HUES48 (cell line): ENCODE data around the gene RPS6KA2.

Experiments
- H3K27ac ChIP-seq: one replicate; pipeline ENCODE4 v1.7.0; 2013; ENCODE audit warnings: low read depth, low read length, inconsistent platforms
- H3K27me3 ChIP-seq: 2 replicates; pipeline ENCODE4 v1.6.1; 2013; ENCODE audit warnings: mild to moderate bottlenecking, low read length; ENCODE audit not compliant: control insufficient read depth, insufficient read depth
- H3K36me3 ChIP-seq: 2 replicates; pipeline ENCODE4 v1.6.1; 2013; ENCODE audit warnings: low read length; ENCODE audit not compliant: control insufficient read depth, insufficient read depth
- H3K4me1 ChIP-seq: 2 replicates; pipeline ENCODE4 v1.6.1; 2013; ENCODE audit warnings: mild to moderate bottlenecking, low read length; ENCODE audit not compliant: control insufficient read depth, insufficient read depth
- H3K4me3 ChIP-seq: 2 replicates; pipeline ENCODE4 v1.5.1; 2013; ENCODE audit warnings: mild to moderate bottlenecking, low read depth, low read length
- H3K9ac ChIP-seq: 2 replicates; pipeline ENCODE4 v1.6.1; 2013; ENCODE audit warnings: mild to moderate bottlenecking, low read depth, low read length, moderate library complexity
- H3K9me3 ChIP-seq: 2 replicates; pipeline ENCODE4 v1.6.1; 2013; ENCODE audit warnings: low read length; ENCODE audit not compliant: control insufficient read depth, insufficient read depth

Gene RPS6KA2

DNA sequence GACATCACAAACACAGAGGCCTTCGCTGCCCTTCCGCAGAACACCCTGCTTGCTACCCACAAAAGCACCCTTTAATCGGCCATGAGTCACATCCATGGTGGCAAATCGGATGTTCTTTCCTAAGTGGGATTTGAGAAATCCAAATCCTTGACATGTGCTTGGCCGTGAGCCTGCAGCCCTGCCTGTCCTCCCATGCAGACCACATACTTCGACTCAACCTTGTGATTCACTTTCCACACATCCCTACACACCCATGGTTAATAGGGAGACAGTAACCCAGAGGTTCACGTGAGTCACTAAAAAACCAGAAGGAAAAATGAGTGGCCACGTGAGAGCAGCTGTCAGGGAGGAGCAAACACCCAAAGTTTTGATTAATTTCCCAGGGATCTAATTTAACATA is 59.9 kb downstream of the RPS6KA2 start:
- no peak overlapping the region for H3K4me3 ChIP-seq
- H3K27me3 ChIP-seq: no peaks in the 10 kb centered on the region
- H3K9ac ChIP-seq: no peak overlapping the region
- H3K9me3 ChIP-seq: no peaks in the 10 kb centered on the region
- H3K27ac ChIP-seq: no peak overlapping the region
- H3K4me1 ChIP-seq: peaks cover 3% of the 10 kb centered on the region; the same call in 1 of the 2 replicates
- H3K36me3 ChIP-seq: no peaks in the 10 kb centered on the region

DNA sequence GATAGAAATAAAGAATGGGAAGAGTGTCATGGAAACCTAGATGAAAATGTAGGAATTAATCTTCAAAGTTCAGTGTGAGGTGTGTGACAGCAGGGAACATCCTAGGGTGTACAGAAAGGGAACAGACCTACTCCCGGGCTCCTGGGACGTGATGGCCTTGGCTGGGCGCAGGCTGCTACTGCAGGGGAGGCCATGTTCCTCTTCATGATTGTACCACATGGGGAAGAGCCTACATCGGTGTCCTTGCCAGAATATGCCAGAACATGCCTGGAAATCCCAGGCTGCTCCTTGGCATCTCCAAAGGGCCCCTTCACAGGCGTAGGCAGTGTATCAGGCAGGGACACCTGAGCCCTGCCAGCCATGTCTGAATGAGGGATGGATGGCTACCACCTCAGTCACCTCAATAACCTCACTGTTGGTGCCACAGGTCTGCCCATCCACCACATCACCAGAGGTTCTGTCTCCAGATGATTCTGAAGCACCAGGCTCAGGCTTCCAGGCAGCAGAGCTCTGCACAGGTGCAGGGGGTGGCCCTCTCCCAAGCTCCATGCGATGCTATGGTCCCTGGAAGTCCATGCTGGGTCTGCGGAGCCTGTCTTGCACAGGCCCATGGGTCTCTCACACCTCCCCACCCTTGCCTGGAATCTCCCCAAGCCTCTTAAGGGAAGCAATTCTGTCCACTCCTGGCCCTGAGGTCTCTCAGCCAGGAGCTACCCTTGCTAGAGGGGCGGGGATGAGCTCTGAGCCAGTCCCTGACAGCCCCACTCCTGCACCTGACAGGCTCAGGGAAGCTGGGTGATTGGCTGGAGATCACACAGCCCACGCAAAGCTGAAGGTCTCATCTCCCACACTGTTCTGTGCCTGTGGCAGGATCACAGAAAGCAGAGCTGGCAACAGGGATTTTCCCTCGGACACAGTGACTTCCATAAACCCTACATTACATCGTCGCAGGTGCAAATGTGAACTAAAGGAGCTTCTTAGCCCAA is 60.7 kb downstream of the RPS6KA2 start:
- no peaks in the 10 kb centered on the region for H3K36me3 ChIP-seq
- H3K27me3 ChIP-seq: no peaks in the 10 kb centered on the region
- H3K4me3 ChIP-seq: no peak overlapping the region
- 0 out of 2 replicates have a peak, but pooled peaks cover 1% of the 10 kb centered on the region for H3K4me1 ChIP-seq
- H3K9me3 ChIP-seq: no peaks in the 10 kb centered on the region
- no peak overlapping the region for H3K9ac ChIP-seq
- no peak overlapping the region for H3K27ac ChIP-seq

DNA sequence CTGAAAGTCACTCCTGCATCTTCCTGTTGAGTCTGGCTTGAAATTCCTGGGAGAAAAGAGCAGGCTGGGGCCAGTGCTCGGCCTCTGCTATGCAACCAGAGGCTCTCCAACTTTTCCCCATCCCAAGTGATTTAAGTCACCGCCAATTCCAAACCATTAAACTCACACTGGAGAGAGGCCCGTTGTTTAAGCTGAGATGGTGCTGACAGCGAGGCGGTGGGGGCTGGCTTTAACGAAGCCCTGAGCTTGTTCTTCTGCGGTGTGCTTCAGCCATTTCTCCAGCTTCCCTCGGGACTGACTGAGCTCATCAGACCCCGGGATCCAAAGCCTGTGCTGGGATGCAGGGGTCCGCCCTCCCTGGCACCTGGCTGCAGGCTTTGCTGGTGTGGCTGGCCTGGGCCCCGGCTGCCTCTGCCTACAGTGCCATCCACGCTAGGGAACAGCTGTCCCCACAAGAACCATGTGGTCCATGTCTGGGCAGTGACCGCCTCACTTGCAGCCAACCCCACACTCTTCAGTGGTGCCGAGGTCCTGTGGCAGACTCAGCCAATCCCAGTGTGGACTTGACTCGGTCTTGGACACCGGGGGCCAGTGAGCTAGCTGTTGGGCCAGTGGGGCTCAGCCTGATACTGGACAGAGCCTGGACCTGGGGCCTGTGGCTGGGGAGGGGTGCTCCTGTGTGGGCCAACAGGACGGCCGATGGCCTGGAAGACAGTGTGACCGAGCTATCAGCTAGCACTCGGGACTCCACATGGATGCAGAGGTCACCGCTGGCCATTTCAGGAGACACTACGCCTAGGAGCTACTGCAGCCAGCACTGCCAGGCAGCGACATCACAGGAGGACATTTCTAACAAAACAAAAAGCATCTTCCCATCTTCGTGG is 61.7 kb downstream of the RPS6KA2 start:
- H3K9ac ChIP-seq: no peak overlapping the region
- H3K4me1 ChIP-seq: no peaks in the 10 kb centered on the region
- H3K27me3 ChIP-seq: no peaks in the 10 kb centered on the region
- H3K27ac ChIP-seq: no peak overlapping the region
- no peaks in the 10 kb centered on the region for H3K9me3 ChIP-seq
- H3K36me3 ChIP-seq: no peaks in the 10 kb centered on the region
- no peak overlapping the region for H3K4me3 ChIP-seq

DNA sequence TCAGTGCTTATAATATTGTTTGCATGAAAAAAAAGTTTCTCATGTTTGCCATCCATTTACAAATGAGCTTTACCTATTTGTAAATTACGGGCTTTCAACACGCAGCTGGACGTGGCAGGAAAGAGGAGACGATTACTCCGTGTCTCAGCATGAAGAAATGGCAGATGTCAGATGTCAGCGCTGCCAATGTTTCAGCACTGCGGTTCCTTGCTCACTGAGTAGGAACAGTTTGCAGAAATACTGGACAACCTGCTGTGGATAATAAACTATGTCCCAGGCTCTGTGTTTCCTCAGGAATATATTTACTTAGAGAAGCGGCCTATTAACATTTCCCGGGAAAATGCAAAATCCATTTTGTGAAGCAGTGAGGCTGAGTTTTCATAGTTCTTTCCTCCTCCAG is 63.2 kb downstream of the RPS6KA2 start:
- H3K36me3 ChIP-seq: no peaks in the 10 kb centered on the region
- no peaks in the 10 kb centered on the region for H3K9me3 ChIP-seq
- no peak overlapping the region for H3K27ac ChIP-seq
- H3K4me1 ChIP-seq: no peaks in the 10 kb centered on the region
- H3K27me3 ChIP-seq: no peaks in the 10 kb centered on the region
- no peak overlapping the region for H3K9ac ChIP-seq
- H3K4me3 ChIP-seq: no peak overlapping the region

DNA sequence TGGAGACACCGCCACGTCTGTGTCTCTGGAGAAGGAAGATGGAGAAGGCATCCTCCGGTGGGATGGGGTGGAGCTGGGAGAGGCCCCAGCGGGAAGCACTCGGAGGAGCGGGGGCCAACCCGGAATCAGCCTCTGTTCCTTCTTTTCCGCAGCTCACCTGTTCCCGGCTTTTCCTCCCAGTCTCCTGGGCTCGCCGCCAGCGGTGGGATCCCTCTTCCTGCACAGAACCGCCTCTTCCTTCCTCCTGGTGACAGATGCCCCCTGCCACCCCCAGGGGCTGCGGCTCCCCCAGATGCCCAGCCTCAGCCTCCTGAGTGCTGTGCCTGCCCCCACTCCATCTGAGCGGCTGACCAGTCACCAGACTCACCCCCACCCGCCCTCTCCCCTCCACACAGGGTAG is 63.9 kb downstream of the RPS6KA2 start:
- Histone ChIP-seq H3K4me3 (no peak overlapping the region), H3K36me3 (no peaks in the 10 kb centered on the region), H3K4me1 (no peaks in the 10 kb centered on the region), H3K27me3 (no peaks in the 10 kb centered on the region), H3K9me3 (no peaks in the 10 kb centered on the region), H3K27ac (no peak overlapping the region), H3K9ac (no peak overlapping the region)

DNA sequence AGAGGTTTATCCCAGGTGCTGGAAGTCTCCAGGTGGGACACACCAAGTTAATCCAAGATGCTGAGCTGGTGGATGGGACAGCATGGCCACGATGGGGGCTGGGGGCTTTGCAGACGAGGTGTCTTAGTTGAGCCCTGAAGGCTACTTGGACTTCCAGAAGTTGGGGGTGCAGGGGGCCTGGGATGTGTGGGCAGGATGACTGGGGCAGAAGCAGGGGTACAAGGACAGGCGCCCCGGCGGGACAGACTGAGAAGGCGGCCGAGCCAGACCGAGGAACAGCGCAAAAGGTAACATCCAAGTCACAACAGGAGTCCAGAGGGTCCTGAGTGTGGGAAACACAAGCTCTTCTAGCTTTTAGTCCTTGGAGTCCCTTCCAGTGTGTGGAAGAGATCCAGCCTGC is 64.3 kb downstream of the RPS6KA2 start:
- no peak overlapping the region for H3K27ac ChIP-seq
- no peaks in the 10 kb centered on the region for H3K27me3 ChIP-seq
- H3K9ac ChIP-seq: no peak overlapping the region
- H3K36me3 ChIP-seq: no peaks in the 10 kb centered on the region
- no peak overlapping the region for H3K4me3 ChIP-seq
- no peaks in the 10 kb centered on the region for H3K9me3 ChIP-seq
- no peaks in the 10 kb centered on the region for H3K4me1 ChIP-seq

DNA sequence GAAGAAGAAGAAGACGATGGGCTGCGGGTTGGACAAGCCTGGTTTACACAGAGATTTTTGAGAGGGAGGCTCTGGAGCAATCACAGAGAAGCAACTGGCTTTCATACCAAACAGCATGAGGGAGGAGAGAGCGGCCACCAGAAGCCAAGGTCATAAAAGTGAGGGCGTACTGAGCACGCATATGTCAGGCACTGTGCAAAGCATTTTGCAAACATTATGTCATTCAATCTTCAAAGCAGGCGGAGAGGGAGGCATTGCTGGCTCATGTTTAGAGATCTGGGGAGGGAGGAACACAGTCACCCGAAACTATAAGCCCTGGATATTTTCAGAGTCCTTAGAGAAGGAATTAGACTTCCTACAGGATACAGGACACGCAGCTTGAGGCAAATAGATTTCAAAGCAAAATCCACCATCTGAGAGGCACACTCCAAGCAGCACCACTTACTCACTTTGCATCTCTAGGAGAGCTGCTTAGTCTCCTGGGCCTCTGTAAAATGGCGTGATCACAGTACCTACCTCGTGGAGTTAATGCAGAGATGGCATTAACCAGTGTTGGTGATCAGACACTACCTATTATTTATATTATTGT is 65.2 kb downstream of the RPS6KA2 start:
- no peaks in the 10 kb centered on the region for H3K36me3 ChIP-seq
- no peak overlapping the region for H3K9ac ChIP-seq
- H3K27ac ChIP-seq: no peak overlapping the region
- H3K4me1 ChIP-seq: no peaks in the 10 kb centered on the region
- H3K9me3 ChIP-seq: no peaks in the 10 kb centered on the region
- no peak overlapping the region for H3K4me3 ChIP-seq
- no peaks in the 10 kb centered on the region for H3K27me3 ChIP-seq

DNA sequence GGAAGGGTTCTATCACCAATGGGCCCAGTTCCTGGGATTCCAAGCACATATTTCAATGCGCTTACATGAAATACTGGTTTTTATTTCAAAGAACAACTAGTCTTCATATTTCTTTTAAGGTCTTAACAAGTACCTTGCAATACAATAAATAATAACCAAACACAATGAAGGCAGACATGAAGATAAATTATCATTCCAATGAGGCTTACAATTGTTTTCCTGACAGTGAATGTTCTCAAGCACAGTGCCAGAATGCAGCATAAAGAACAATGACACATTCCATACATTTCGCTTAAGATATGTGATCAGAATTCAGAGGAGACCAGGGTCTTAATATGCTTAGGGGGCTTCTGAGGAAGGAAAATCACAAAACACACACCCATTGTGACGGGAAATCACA is 66.8 kb downstream of the RPS6KA2 start:
- Histone ChIP-seq H3K27me3 (no peaks in the 10 kb centered on the region), H3K9me3 (no peaks in the 10 kb centered on the region), H3K36me3 (no peaks in the 10 kb centered on the region), H3K9ac (no peak overlapping the region), H3K4me1 (no peaks in the 10 kb centered on the region), H3K4me3 (no peak overlapping the region), H3K27ac (no peak overlapping the region)

DNA sequence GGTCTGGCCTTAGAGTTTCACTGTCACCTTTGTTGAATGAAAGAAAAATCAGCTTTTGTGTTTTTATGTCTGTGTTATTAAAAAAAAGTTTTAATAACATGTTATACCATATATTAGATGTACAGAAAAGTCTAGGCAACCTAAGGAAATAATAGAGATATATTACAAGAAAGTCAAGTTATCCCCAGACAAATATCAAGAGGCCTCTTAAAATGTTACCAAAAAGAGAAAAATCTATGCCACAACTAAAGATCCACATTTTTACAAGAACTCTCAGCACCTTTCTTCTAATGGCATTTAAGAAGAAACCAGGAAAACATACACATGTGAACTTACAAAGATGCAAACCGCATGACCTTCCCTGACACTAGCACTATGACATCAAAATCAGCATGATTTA is 67.4 kb downstream of the RPS6KA2 start:
- Histone ChIP-seq H3K4me3 (no peak overlapping the region), H3K27me3 (no peaks in the 10 kb centered on the region), H3K36me3 (no peaks in the 10 kb centered on the region), H3K4me1 (no peaks in the 10 kb centered on the region), H3K9ac (no peak overlapping the region), H3K27ac (no peak overlapping the region), H3K9me3 (no peaks in the 10 kb centered on the region)

DNA sequence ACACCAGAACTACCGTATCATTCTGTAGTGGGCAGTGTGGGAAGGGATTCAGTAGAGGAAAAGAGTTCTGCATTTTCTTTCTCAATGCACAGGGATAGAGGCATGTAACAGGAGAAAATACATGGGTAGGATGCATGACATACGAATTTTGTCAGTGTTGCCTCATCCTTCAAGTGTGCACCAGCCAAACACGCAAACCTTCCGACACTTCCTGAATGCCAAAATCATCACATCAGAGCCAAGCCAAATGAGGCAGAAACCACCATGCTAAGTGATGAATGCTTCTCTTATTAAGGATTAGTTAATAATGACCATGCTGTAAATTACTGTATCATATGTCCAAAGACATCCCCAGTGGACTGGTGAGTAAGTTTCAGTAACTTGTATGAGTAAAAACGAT is 67.8 kb downstream of the RPS6KA2 start:
- Histone ChIP-seq H3K4me3 (no peak overlapping the region), H3K36me3 (no peaks in the 10 kb centered on the region), H3K27me3 (no peaks in the 10 kb centered on the region), H3K4me1 (no peaks in the 10 kb centered on the region), H3K9me3 (no peaks in the 10 kb centered on the region), H3K9ac (no peak overlapping the region), H3K27ac (no peak overlapping the region)
